ENCODE data around the gene GOLGA6L2.
"Not testable (repeated sequence)": the region's sequence is repeated elsewhere in the genome, so short reads cannot be mapped to it uniquely, and the experiment has no call there.

The GOLGA6L2 gene

GRCh38 chr15:23437673-23438072, 9.4 kb downstream of the GOLGA6L2 start:
- peak; percentile 83 for TF ChIP-seq REST (IDR thresholded peaks at IDR 0.05; ENCODE audit: insufficient replicate concordance, low read depth)
- TF ChIP-seq GABPA (IDR thresholded peaks at IDR 0.05; ENCODE audit: low read depth) = no peak
- Histone ChIP-seq H3K27ac (replicated peaks) (no peak overlapping the region), H3K4me3 (replicated peaks; ENCODE audit: insufficient read depth, low read length) (no peak overlapping the region), H3K27me3 (ENCODE audit: insufficient read depth, poor library complexity, severe bottlenecking) (no peaks in the 10 kb centered on the region)
- no peak for DNase-seq (ENCODE audit: low read depth in 1 of 2, low spot score in 1 of 2)

GRCh38 chr15:23437146-23437545, 9.9 kb downstream of the GOLGA6L2 start:
- DNase-seq (ENCODE audit: low read depth in 1 of 2, low spot score in 1 of 2) = no peak
- H3K27ac ChIP-seq (replicated peaks) = no peak overlapping the region
- H3K27me3 ChIP-seq (ENCODE audit: insufficient read depth, poor library complexity, severe bottlenecking) = no peaks in the 10 kb centered on the region
- TF ChIP-seq SPI1 (IDR thresholded peaks at IDR 0.05; ENCODE audit: borderline replicate concordance, low read depth) (no peak), CTCF (IDR thresholded peaks at IDR 0.05; ENCODE audit: insufficient read depth, low read length) (no peak), REST (IDR thresholded peaks at IDR 0.05; ENCODE audit: insufficient replicate concordance, low read depth) (no peak), GABPA (IDR thresholded peaks at IDR 0.05; ENCODE audit: low read depth) (no peak), POLR2AphosphoS5 (IDR thresholded peaks at IDR 0.05; ENCODE audit: low read depth) (no peak)
- no peak overlapping the region for H3K4me3 ChIP-seq (replicated peaks; ENCODE audit: insufficient read depth, low read length)

- Histone ChIP-seq H3K4me3 (replicated peaks; ENCODE audit: insufficient read depth, low read length) (no peak overlapping the region), H3K27me3 (ENCODE audit: insufficient read depth, poor library complexity, severe bottlenecking) (no peaks in the 10 kb centered on the region), H3K27ac (replicated peaks) (no peak overlapping the region)
- TF ChIP-seq SPI1 (IDR thresholded peaks at IDR 0.05; ENCODE audit: borderline replicate concordance, low read depth) (no peak), CTCF (IDR thresholded peaks at IDR 0.05; ENCODE audit: insufficient read depth, low read length) (no peak), GABPA (IDR thresholded peaks at IDR 0.05; ENCODE audit: low read depth) (no peak), REST (IDR thresholded peaks at IDR 0.05; ENCODE audit: insufficient replicate concordance, low read depth) (no peak), POLR2AphosphoS5 (IDR thresholded peaks at IDR 0.05; ENCODE audit: low read depth) (no peak)
- DNase-seq (ENCODE audit: low read depth in 1 of 2, low spot score in 1 of 2) = no peak
Observed at GRCh38 chr15:23436421-23436820, 10.6 kb downstream of the GOLGA6L2 start.

- not testable (repeated sequence) for H3K4me3 ChIP-seq (replicated peaks; ENCODE audit: insufficient read depth, low read length); H3K27ac ChIP-seq (replicated peaks); DNase-seq (ENCODE audit: low read depth in 1 of 2, low spot score in 1 of 2); H3K27me3 ChIP-seq (ENCODE audit: insufficient read depth, poor library complexity, severe bottlenecking)
Observed at GRCh38 chr15:23434699-23435098, 12.3 kb downstream of the GOLGA6L2 start.

- DNase-seq (ENCODE audit: low read depth in 1 of 2, low spot score in 1 of 2) = not testable (repeated sequence)
Observed at GRCh38 chr15:23425327-23425726, 21.7 kb downstream of the GOLGA6L2 start.

More at GRCh38 chr15:23425327-23425726, 21.7 kb downstream of the GOLGA6L2 start:
- not testable (repeated sequence) for H3K27ac ChIP-seq (replicated peaks); H3K4me3 ChIP-seq (replicated peaks; ENCODE audit: insufficient read depth, low read length); H3K27me3 ChIP-seq (ENCODE audit: insufficient read depth, poor library complexity, severe bottlenecking)

Measured in HL-60 (cell line).